ENCODE data around the gene TSPAN32. TPM values are rescaled to one million over a fixed set of nuclear protein-coding genes. Genes with fewer than 3 reads are reported as not detected.

The TSPAN32 gene
- total and polyA plus RNA-seq, 10 of the 15 experiments (the other 5 are each of a cell fraction or from before 2014, with no cell fraction given): 0.08 TPM; not detected in 9

GRCh38 chr11:2325719-2326118, 23.9 kb downstream of the TSPAN32 start:
- CTCF ChIA-PET: no interaction called here
- in situ Hi-C loops (cut with MboI): no loop called here
- no peak for FAIRE-seq

More at GRCh38 chr11:2325719-2326118, 23.9 kb downstream of the TSPAN32 start:
- RAD21 ChIA-PET (ENCODE audit: unreplicated experiment): no interaction called here
- Histone ChIP-seq H3K27ac (ENCODE audit: control insufficient read depth, insufficient read depth) (no peak overlapping the region), H3K4me3 (no peak overlapping the region), H3K9me3 (replicated peaks; ENCODE audit: control insufficient read depth, insufficient read depth, low read length) (no peaks in the 10 kb centered on the region; the same call in 2 of the 3 replicates), H3K27me3 (replicated peaks in 1 of 2; ENCODE audit: control insufficient read depth in 2 of 2, insufficient read depth in 2 of 2, low read length in 1 of 2) (no peaks in the 10 kb centered on the region), H3K4me2 (ENCODE audit: control insufficient read depth, insufficient read depth) (no peak overlapping the region), H4K20me1 (ENCODE audit: control insufficient read depth, insufficient read depth) (no peaks in the 10 kb centered on the region), H3K36me3 (ENCODE audit: control insufficient read depth in 2 of 2, insufficient read depth in 2 of 2, low read length in 1 of 2) (no peaks in the 10 kb centered on the region), H3K79me2 (ENCODE audit: control insufficient read depth, insufficient read depth, low read length) (no peaks in the 10 kb centered on the region), H3K9ac (ENCODE audit: control insufficient read depth, insufficient read depth, low read length) (no peak overlapping the region), H3K4me1 (ENCODE audit: control insufficient read depth, insufficient read depth, low read length) (no peaks in the 10 kb centered on the region), H2AFZ (ENCODE audit: control insufficient read depth, low read depth, low read length) (no peak overlapping the region)
- POLR2A ChIA-PET: no interaction called here
- TF ChIP-seq SP1 (IDR thresholded peaks at IDR 0.05; ENCODE audit: low read depth, low read length) (no peak), STAT3 (IDR thresholded peaks at IDR 0.05; ENCODE audit: low read depth, low read length) (no peak), MTA3 (IDR thresholded peaks at IDR 0.05; ENCODE audit: borderline replicate concordance, low read length) (no peak), RELA (IDR thresholded peaks at IDR 0.05; ENCODE audit: borderline replicate concordance, partially characterized antibody) (no peak), SUPT20H (IDR thresholded peaks at IDR 0.05; ENCODE audit: borderline replicate concordance, control insufficient read depth, low read depth, low read length) (no peak), NR2F1 (conservative IDR thresholded peaks at IDR 0.05) (no peak), TCF7 (IDR thresholded peaks at IDR 0.05; ENCODE audit: borderline replicate concordance) (no peak), IKZF1 (conservative IDR thresholded peaks at IDR 0.05) (no peak), NRF1 (conservative IDR thresholded peaks at IDR 0.05; ENCODE audit: low read depth, low read length) (no peak), NKRF (conservative IDR thresholded peaks at IDR 0.05) (no peak), YBX1 (IDR thresholded peaks at IDR 0.05) (no peak)
- TF ChIP-seq, protein P1, sequence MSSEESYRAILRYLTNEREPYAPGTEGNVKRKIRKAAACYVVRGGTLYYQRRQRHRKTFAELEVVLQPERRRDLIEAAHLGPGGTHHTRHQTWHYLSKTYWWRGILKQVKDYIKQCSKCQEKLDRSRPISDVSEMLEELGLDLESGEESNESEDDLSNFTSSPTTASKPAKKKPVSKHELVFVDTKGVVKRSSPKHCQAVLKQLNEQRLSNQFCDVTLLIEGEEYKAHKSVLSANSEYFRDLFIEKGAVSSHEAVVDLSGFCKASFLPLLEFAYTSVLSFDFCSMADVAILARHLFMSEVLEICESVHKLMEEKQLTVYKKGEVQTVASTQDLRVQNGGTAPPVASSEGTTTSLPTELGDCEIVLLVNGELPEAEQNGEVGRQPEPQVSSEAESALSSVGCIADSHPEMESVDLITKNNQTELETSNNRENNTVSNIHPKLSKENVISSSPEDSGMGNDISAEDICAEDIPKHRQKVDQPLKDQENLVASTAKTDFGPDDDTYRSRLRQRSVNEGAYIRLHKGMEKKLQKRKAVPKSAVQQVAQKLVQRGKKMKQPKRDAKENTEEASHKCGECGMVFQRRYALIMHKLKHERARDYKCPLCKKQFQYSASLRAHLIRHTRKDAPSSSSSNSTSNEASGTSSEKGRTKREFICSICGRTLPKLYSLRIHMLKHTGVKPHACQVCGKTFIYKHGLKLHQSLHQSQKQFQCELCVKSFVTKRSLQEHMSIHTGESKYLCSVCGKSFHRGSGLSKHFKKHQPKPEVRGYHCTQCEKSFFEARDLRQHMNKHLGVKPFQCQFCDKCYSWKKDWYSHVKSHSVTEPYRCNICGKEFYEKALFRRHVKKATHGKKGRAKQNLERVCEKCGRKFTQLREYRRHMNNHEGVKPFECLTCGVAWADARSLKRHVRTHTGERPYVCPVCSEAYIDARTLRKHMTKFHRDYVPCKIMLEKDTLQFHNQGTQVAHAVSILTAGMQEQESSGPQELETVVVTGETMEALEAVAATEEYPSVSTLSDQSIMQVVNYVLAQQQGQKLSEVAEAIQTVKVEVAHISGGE (CRISPR knock-in tag; IDR thresholded peaks at IDR 0.05): no peak
- ATAC-seq (no peak), DNase-seq (ENCODE audit: low read depth, low spot score) (no peak)
- SMC1A ChIA-PET (ENCODE audit: uncharacterized antibody, unreplicated experiment): no interaction called here
- no TSS peak for BruUV-seq (replicated peaks)
- intact Hi-C loops (cut with micrococcal nuclease; ENCODE audit: unreplicated experiment): no loop called here
- WGBS (ENCODE audit: insufficient coverage, insufficient replicate concordance, low lambda C conversion rate, missing lambda C conversion rate): 0% methylated on average over 2 of the region's 2 CpGs

Data from GM12878 (cell line).